Stimulated activated naive B cell treated with anti-CD40 and anti-IgM and Interleukin-4, amounts not matched to agents 10 μg/mL and 1 μg/mL and 100 μg/mL, for 72 hours (primary cell): ENCODE results near the gene STOM.
"Not testable (repeated sequence)": the region's sequence is repeated elsewhere in the genome, so short reads cannot be mapped to it uniquely, and the experiment has no call there.

Experiments
- ATAC-seq, 2 donors: fragments of 150-1000 bp; cut with Tn5 transposase; replicated peaks; 2 replicates each; pipeline ENCODE4 v1.10.0; 2021; ENCODE audit warnings: moderate library complexity in 1 of 2
- DNase-seq: peaks from one replicate; pipeline ENCODE4 v3.0.0; 2021
- H3K27ac Mint-ChIP-seq: one replicate; pipeline ENCODE4 v1.8.0; 2022; ENCODE audit warnings: mild to moderate bottlenecking, mixed read lengths
- H3K27me3 Mint-ChIP-seq, 2 donors: one replicate each; pipeline ENCODE4 v1.8.0; 2022; ENCODE audit warnings: mixed read lengths in 2 of 2
- H3K36me3 Mint-ChIP-seq, 2 donors: one replicate each; pipeline ENCODE4 v1.8.0; 2022; ENCODE audit warnings: mixed read lengths in 2 of 2, mild to moderate bottlenecking in 1 of 2
- H3K4me1 Mint-ChIP-seq, 2 donors: one replicate each; pipeline ENCODE4 v1.8.0; 2022; ENCODE audit warnings: mixed read lengths in 2 of 2, mild to moderate bottlenecking in 1 of 2
- H3K4me3 Mint-ChIP-seq, 2 donors: one replicate each; pipeline ENCODE4 v1.8.0; 2022; ENCODE audit warnings: mild to moderate bottlenecking in 2 of 2, mixed read lengths in 2 of 2, moderate library complexity in 1 of 2
- H3K9me3 Mint-ChIP-seq, 2 donors: one replicate each; pipeline ENCODE4 v1.8.0; 2022; ENCODE audit warnings: mixed read lengths in 2 of 2, mild to moderate bottlenecking in 1 of 2

Gene STOM

GRCh38 chr9:121369595-121370265 lies at the start of gene STOM:
STOM (minus strand) TSS chr9:121370250; CDS start chr9:121370187, 63 bp downstream.
- H3K4me3 Mint-ChIP-seq: peak within 1 kb of the TSS; percentile 84 to 86
- no peak for DNase-seq
- ATAC-seq: peak; percentile 70 to 73
- peaks cover 20 to 48% of the 10 kb centered on the region in 2 donors for H3K4me1 Mint-ChIP-seq
- peaks cover 4 to 6% of the 10 kb centered on the region in 2 donors for H3K9me3 Mint-ChIP-seq
- H3K36me3 Mint-ChIP-seq: peaks cover 5 to 17% of the 10 kb centered on the region in 2 donors
- peak within 1 kb of the TSS; percentile 95 for H3K27ac Mint-ChIP-seq
- no peaks in the 10 kb centered on the region for H3K27me3 Mint-ChIP-seq

GRCh38 chr9:121411993-121412392 lies 41.9 kb upstream of the STOM start:
- H3K9me3 Mint-ChIP-seq: no peaks in the 10 kb centered on the region
- DNase-seq (no peak), ATAC-seq (no peak)
- no peaks in the 10 kb centered on the region for H3K27me3 Mint-ChIP-seq
- no peak overlapping the region for H3K27ac Mint-ChIP-seq
- no peaks in the 10 kb centered on the region for H3K4me1 Mint-ChIP-seq
- H3K4me3 Mint-ChIP-seq: no peak overlapping the region
- H3K36me3 Mint-ChIP-seq: no peaks in the 10 kb centered on the region

- no peak overlapping the region for H3K4me3 Mint-ChIP-seq
- ATAC-seq (no peak), DNase-seq (no peak)
- H3K36me3 Mint-ChIP-seq: no peaks in the 10 kb centered on the region
- H3K9me3 Mint-ChIP-seq: peaks cover 0 to 2% of the 10 kb centered on the region in 2 donors
- no peaks in the 10 kb centered on the region for H3K27me3 Mint-ChIP-seq
- no peaks in the 10 kb centered on the region for H3K4me1 Mint-ChIP-seq
- H3K27ac Mint-ChIP-seq: no peak overlapping the region
Observed at GRCh38 chr9:121405899-121406298, 35.8 kb upstream of the STOM start.

- Mint-ChIP-seq H3K9me3 (peaks cover 0 to 2% of the 10 kb centered on the region in 2 donors), H3K4me1 (no peaks in the 10 kb centered on the region)
Observed at GRCh38 chr9:121404906-121405305, 34.9 kb upstream of the STOM start.

GRCh38 chr9:121399883-121400607 lies 30.0 kb upstream of the STOM start:
- Mint-ChIP-seq H3K9me3 (peaks cover 0 to 6% of the 10 kb centered on the region in 2 donors), H3K36me3 (peaks cover 5 to 11% of the 10 kb centered on the region in 2 donors), H3K4me3 (no peak overlapping the region), H3K27me3 (no peaks in the 10 kb centered on the region), H3K27ac (no peak overlapping the region), H3K4me1 (no peaks in the 10 kb centered on the region)
- no peak for DNase-seq
- ATAC-seq: peak; percentile 53 to 59

More at GRCh38 chr9:121404906-121405305, 34.9 kb upstream of the STOM start:
- H3K4me3 Mint-ChIP-seq: no peak overlapping the region
- no peaks in the 10 kb centered on the region for H3K27me3 Mint-ChIP-seq
- H3K27ac Mint-ChIP-seq: no peak overlapping the region
- ATAC-seq (no peak), DNase-seq (no peak)
- no peaks in the 10 kb centered on the region for H3K36me3 Mint-ChIP-seq

- ATAC-seq: no peak
- Mint-ChIP-seq H3K4me3 (no peak overlapping the region), H3K36me3 (peaks cover 5 to 11% of the 10 kb centered on the region in 2 donors), H3K4me1 (no peaks in the 10 kb centered on the region), H3K27ac (no peak overlapping the region), H3K9me3 (peaks cover 0 to 6% of the 10 kb centered on the region in 2 donors), H3K27me3 (no peaks in the 10 kb centered on the region)
- DNase-seq: no peak
Observed at GRCh38 chr9:121399126-121399882, 29.3 kb upstream of the STOM start.

- H3K36me3 Mint-ChIP-seq: peaks cover 5 to 11% of the 10 kb centered on the region in 2 donors
- peaks cover 0 to 6% of the 10 kb centered on the region in 2 donors for H3K9me3 Mint-ChIP-seq
- no peaks in the 10 kb centered on the region for H3K27me3 Mint-ChIP-seq
- H3K27ac Mint-ChIP-seq: no peak overlapping the region
- DNase-seq (no peak), ATAC-seq (no peak)
- no peak overlapping the region for H3K4me3 Mint-ChIP-seq
- no peaks in the 10 kb centered on the region for H3K4me1 Mint-ChIP-seq
Observed at GRCh38 chr9:121398374-121398773, 28.3 kb upstream of the STOM start.

- H3K9me3 Mint-ChIP-seq, H3K4me1 Mint-ChIP-seq, ATAC-seq, DNase-seq, H3K27me3 Mint-ChIP-seq, H3K4me3 Mint-ChIP-seq, H3K27ac Mint-ChIP-seq: not testable (repeated sequence)
- H3K36me3 Mint-ChIP-seq: peaks cover 5 to 11% of the 10 kb centered on the region in 2 donors
Observed at GRCh38 chr9:121397277-121397676, 27.2 kb upstream of the STOM start.

- no peak for DNase-seq
- no peak for ATAC-seq
- peaks cover 5 to 11% of the 10 kb centered on the region in 2 donors for H3K36me3 Mint-ChIP-seq
- no peak overlapping the region for H3K4me3 Mint-ChIP-seq
- peaks cover 0 to 6% of the 10 kb centered on the region in 2 donors for H3K9me3 Mint-ChIP-seq
- no peaks in the 10 kb centered on the region for H3K4me1 Mint-ChIP-seq
- H3K27ac Mint-ChIP-seq: no peak overlapping the region
- H3K27me3 Mint-ChIP-seq: no peaks in the 10 kb centered on the region
Observed at GRCh38 chr9:121395558-121395957, 25.5 kb upstream of the STOM start.

- no peak overlapping the region for H3K4me3 Mint-ChIP-seq
- peaks cover 5 to 11% of the 10 kb centered on the region in 2 donors for H3K36me3 Mint-ChIP-seq
- H3K4me1 Mint-ChIP-seq: no peaks in the 10 kb centered on the region
- DNase-seq (no peak), ATAC-seq (no peak)
- H3K27me3 Mint-ChIP-seq: no peaks in the 10 kb centered on the region
- H3K27ac Mint-ChIP-seq: no peak overlapping the region
- H3K9me3 Mint-ChIP-seq: peaks cover 0 to 6% of the 10 kb centered on the region in 2 donors
Observed at GRCh38 chr9:121394292-121394691, 24.2 kb upstream of the STOM start.

- no peak overlapping the region for H3K27ac Mint-ChIP-seq
- no peak overlapping the region for H3K4me3 Mint-ChIP-seq
- DNase-seq (no peak), ATAC-seq (no peak)
- no peaks in the 10 kb centered on the region for H3K4me1 Mint-ChIP-seq
- no peaks in the 10 kb centered on the region for H3K27me3 Mint-ChIP-seq
- H3K36me3 Mint-ChIP-seq: peaks cover 5 to 11% of the 10 kb centered on the region in 2 donors
- peaks cover 0 to 6% of the 10 kb centered on the region in 2 donors for H3K9me3 Mint-ChIP-seq
Observed at GRCh38 chr9:121393318-121393717, 23.3 kb upstream of the STOM start.

- no peaks in the 10 kb centered on the region for H3K36me3 Mint-ChIP-seq
- no peaks in the 10 kb centered on the region for H3K9me3 Mint-ChIP-seq
- H3K27me3 Mint-ChIP-seq: no peaks in the 10 kb centered on the region
- no peaks in the 10 kb centered on the region for H3K4me1 Mint-ChIP-seq
- no peak for ATAC-seq
- H3K27ac Mint-ChIP-seq: no peak overlapping the region
- no peak for DNase-seq
- no peak overlapping the region for H3K4me3 Mint-ChIP-seq
Observed at GRCh38 chr9:121390372-121390771, 20.3 kb upstream of the STOM start.

- Mint-ChIP-seq H3K4me3 (no peak overlapping the region), H3K9me3 (no peaks in the 10 kb centered on the region), H3K27me3 (no peaks in the 10 kb centered on the region), H3K4me1 (no peaks in the 10 kb centered on the region), H3K27ac (no peak overlapping the region), H3K36me3 (no peaks in the 10 kb centered on the region)
- DNase-seq (no peak), ATAC-seq (no peak)
Observed at GRCh38 chr9:121388140-121388905, 18.3 kb upstream of the STOM start.
